Right lobe of liver (tissue), 4 donors: ENCODE measurements around the gene GOLGA6L10.
"Not testable (repeated sequence)": the region's sequence is repeated elsewhere in the genome, so short reads cannot be mapped to it uniquely, and the experiment has no call there.

ENCODE experiments used
- POLR2A ChIP-seq: fragments of 450-650 bp; IDR thresholded peaks from one replicate; pipeline ENCODE4 v1.6.1; 2017; ENCODE audit warnings: antibody characterized with exemption, mild to moderate bottlenecking
- TF ChIP-seq, protein P1 (sequence below), 4 donors: fragments of 200-600 bp in 3 of 4; fragments of 450-650 bp in 1 of 4; IDR thresholded peaks; one replicate each; pipeline versions ENCODE4 v1.5.1 to v1.8.0; 2016 to 2022; ENCODE audit warnings: antibody characterized with exemption in 4 of 4, mild to moderate bottlenecking in 2 of 4
- donor health status: DM: no; HTN: no; CAD: no.
- donor health status: DM: no; HTN: no; CAD: no.
- donor health status: DM: no; HTN: yes; CAD: no.

DNA sequence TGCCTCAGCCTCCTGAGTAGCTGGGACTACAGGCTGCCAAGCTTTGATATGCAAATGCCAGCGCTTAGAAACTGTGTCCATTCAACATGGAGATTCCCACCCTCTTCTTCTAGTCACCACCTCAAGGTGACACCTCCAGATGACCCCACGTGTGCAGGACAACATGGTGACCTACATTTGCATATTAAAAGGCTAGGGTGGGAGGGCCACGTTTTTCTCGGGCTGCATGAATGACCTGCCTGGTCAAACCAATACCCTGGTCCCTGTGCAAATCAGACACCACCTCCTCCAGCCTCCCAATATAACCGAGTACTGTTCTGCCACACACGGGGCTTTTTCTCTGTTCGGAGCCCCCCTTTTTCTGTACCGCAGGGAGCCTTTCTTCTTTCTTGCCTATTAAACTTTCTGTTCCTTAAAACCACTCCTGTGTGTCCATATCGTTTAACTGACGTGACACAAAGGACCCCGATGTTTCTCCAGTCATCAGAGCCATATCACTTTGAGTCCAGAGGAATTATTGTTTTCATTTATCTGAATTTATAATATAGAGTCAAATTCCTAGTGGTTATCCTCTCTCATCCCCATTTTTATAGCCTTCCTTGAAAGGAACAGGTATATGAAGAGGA, 32.2 kb upstream of the GOLGA6L10 start:
- TF ChIP-seq, protein P1, sequence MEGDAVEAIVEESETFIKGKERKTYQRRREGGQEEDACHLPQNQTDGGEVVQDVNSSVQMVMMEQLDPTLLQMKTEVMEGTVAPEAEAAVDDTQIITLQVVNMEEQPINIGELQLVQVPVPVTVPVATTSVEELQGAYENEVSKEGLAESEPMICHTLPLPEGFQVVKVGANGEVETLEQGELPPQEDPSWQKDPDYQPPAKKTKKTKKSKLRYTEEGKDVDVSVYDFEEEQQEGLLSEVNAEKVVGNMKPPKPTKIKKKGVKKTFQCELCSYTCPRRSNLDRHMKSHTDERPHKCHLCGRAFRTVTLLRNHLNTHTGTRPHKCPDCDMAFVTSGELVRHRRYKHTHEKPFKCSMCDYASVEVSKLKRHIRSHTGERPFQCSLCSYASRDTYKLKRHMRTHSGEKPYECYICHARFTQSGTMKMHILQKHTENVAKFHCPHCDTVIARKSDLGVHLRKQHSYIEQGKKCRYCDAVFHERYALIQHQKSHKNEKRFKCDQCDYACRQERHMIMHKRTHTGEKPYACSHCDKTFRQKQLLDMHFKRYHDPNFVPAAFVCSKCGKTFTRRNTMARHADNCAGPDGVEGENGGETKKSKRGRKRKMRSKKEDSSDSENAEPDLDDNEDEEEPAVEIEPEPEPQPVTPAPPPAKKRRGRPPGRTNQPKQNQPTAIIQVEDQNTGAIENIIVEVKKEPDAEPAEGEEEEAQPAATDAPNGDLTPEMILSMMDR (IDR thresholded peaks at IDR 0.05) = not testable (repeated sequence)
- TF ChIP-seq POLR2A = not testable (repeated sequence)
